GM18951 (cell line): Measurements from ENCODE around the gene NR1D2.
"Not testable (repeated sequence)": the region's sequence is repeated elsewhere in the genome, so short reads cannot be mapped to it uniquely, and the experiment has no call there.

ENCODE experiments used
- POLR2A ChIP-seq: IDR thresholded peaks from 4 replicates; pipeline ENCODE4 v1.6.1; 2011; ENCODE audit warnings: mild to moderate bottlenecking; ENCODE audit not compliant: insufficient read length, insufficient read depth; ENCODE audit errors: extremely low read depth
- in situ Hi-C: fragments of 300-500 bp; cut with MboI; formaldehyde crosslinking; loops from one replicate; pipeline ENCODE4 v1.12.0; 2022; ENCODE audit warnings: low sequenced_read_pairs, mixed read lengths, inconsistent platforms; ENCODE audit not compliant: unreplicated experiment

Gene NR1D2

GRCh38 chr3:23994244-23994569 lies 49.1 kb downstream of the NR1D2 start:
- TF ChIP-seq POLR2A: no peak
- in situ Hi-C loops: no loop called here

GRCh38 chr3:23995219-23995618 lies 50.1 kb downstream of the NR1D2 start:
- TF ChIP-seq POLR2A: no peak
- in situ Hi-C loops: no loop called here

- no peak for TF ChIP-seq POLR2A
- in situ Hi-C loops: no loop called here
Observed at GRCh38 chr3:23996095-23996524, 51.0 kb downstream of the NR1D2 start.

GRCh38 chr3:23999012-23999641 lies 54.0 kb downstream of the NR1D2 start:
- in situ Hi-C loops: no loop called here
- TF ChIP-seq POLR2A: no peak

- no peak for TF ChIP-seq POLR2A
- in situ Hi-C loops: loop anchor here (10.0 kb wide), 1 partner anchor 233 kb away; no protein-coding TSS in a partner anchor
Observed at GRCh38 chr3:24002129-24002528, 57.0 kb downstream of the NR1D2 start.

- no peak for TF ChIP-seq POLR2A
- in situ Hi-C loops: loop anchor here (10.0 kb wide), 1 partner anchor 231 kb away; no protein-coding TSS in a partner anchor
Observed at GRCh38 chr3:24003466-24003865, 58.4 kb downstream of the NR1D2 start.

GRCh38 chr3:24004171-24004938 lies 59.3 kb downstream of the NR1D2 start:
- in situ Hi-C loops: loop anchor here (10.0 kb wide), 1 partner anchor 230 kb away; no protein-coding TSS in a partner anchor
- no peak for TF ChIP-seq POLR2A

- in situ Hi-C loops: loop anchor here (10.0 kb wide), 1 partner anchor 229 kb away; no protein-coding TSS in a partner anchor
- no peak for TF ChIP-seq POLR2A
Observed at GRCh38 chr3:24005669-24006068, 60.6 kb downstream of the NR1D2 start.

GRCh38 chr3:24010834-24011233 lies 65.7 kb downstream of the NR1D2 start:
- in situ Hi-C loops: not testable (repeated sequence)

GRCh38 chr3:24012589-24013269 lies 67.6 kb downstream of the NR1D2 start:
- TF ChIP-seq POLR2A: no peak
- in situ Hi-C loops: no loop called here

GRCh38 chr3:24017305-24017704 lies 72.2 kb downstream of the NR1D2 start:
- no peak for TF ChIP-seq POLR2A

GRCh38 chr3:24018784-24019570 lies 73.9 kb downstream of the NR1D2 start:
- in situ Hi-C loops: no loop called here
- TF ChIP-seq POLR2A: no peak

More at GRCh38 chr3:24017305-24017704, 72.2 kb downstream of the NR1D2 start:
- in situ Hi-C loops: no loop called here

- TF ChIP-seq POLR2A: no peak
- in situ Hi-C loops: no loop called here
Observed at GRCh38 chr3:24019585-24019984, 74.5 kb downstream of the NR1D2 start.
